ENCODE data around the gene INPP5E.

The INPP5E gene

GRCh38 chr9:136474021-136474640 is 34.5 kb upstream of the INPP5E start:
- DNase-seq (ENCODE audit: low read depth in 2 of 2), result no peak

- no peak for DNase-seq (ENCODE audit: low read depth in 2 of 2)
Measured at GRCh38 chr9:136473354-136473721, 33.7 kb upstream of the INPP5E start.

- DNase-seq (ENCODE audit: low read depth in 2 of 2), result no peak
Measured at GRCh38 chr9:136472640-136473353, 33.2 kb upstream of the INPP5E start.

- no peak for DNase-seq (ENCODE audit: low read depth in 2 of 2)
Measured at GRCh38 chr9:136471802-136472487, 32.3 kb upstream of the INPP5E start.

GRCh38 chr9:136470792-136471469 is 31.3 kb upstream of the INPP5E start:
- no peak for DNase-seq (ENCODE audit: low read depth in 2 of 2)

GRCh38 chr9:136470356-136470755 is 30.7 kb upstream of the INPP5E start:
- no peak for DNase-seq (ENCODE audit: low read depth in 2 of 2)

GRCh38 chr9:136467766-136468165 is 28.1 kb upstream of the INPP5E start:
- DNase-seq (ENCODE audit: low read depth in 2 of 2), result no peak

- no peak for DNase-seq (ENCODE audit: low read depth in 2 of 2)
Measured at GRCh38 chr9:136466155-136466541, 26.5 kb upstream of the INPP5E start.

GRCh38 chr9:136465500-136466154 is 26.0 kb upstream of the INPP5E start:
- no peak for DNase-seq (ENCODE audit: low read depth in 2 of 2)

- DNase-seq (ENCODE audit: low read depth in 2 of 2), result no peak
Measured at GRCh38 chr9:136464241-136464640, 24.6 kb upstream of the INPP5E start.

GRCh38 chr9:136463578-136463977 is 23.9 kb upstream of the INPP5E start:
- DNase-seq (ENCODE audit: low read depth in 2 of 2), result no peak

- no peak for DNase-seq (ENCODE audit: low read depth in 2 of 2)
Measured at GRCh38 chr9:136462664-136463063, 23.0 kb upstream of the INPP5E start.

- no peak for DNase-seq (ENCODE audit: low read depth in 2 of 2)
Measured at GRCh38 chr9:136460772-136461325, 21.2 kb upstream of the INPP5E start.

GRCh38 chr9:136459425-136459824 is 19.8 kb upstream of the INPP5E start:
- DNase-seq (ENCODE audit: low read depth in 2 of 2), result no peak

GRCh38 chr9:136457326-136457725 is 17.7 kb upstream of the INPP5E start:
- DNase-seq (ENCODE audit: low read depth in 2 of 2), result no peak

- DNase-seq (ENCODE audit: low read depth in 2 of 2), result no peak
Measured at GRCh38 chr9:136456258-136456657, 16.6 kb upstream of the INPP5E start.

- no peak for DNase-seq (ENCODE audit: low read depth in 2 of 2)
Measured at GRCh38 chr9:136455043-136456002, 15.7 kb upstream of the INPP5E start.

- no peak for DNase-seq (ENCODE audit: low read depth in 2 of 2)
Measured at GRCh38 chr9:136454026-136454796, 14.6 kb upstream of the INPP5E start.

- no peak for DNase-seq (ENCODE audit: low read depth in 2 of 2)
Measured at GRCh38 chr9:136453326-136453725, 13.7 kb upstream of the INPP5E start.

Measured in stimulated activated CD4-positive, alpha-beta T cell treated with anti-CD3 and anti-CD28 coated beads, Interleukin-4, amount 100 ng/mL, for 48 hours (primary cell).